ENCODE results near the gene STX1A.
A peak's percentile ranks its signal among the peaks of the same experiment; 100 is the strongest.

Gene STX1A

GRCh38 chr7:73718905-73719805, at the start of gene STX1A:
Gene STX1A (minus strand): TSS chr7:73719669. CDS start chr7:73719631, 38 bp downstream.
- H3K27ac ChIP-seq: peak within 1 kb of the TSS in 10 of 11 experiments; percentile 23 to 79 (median 39); a peak in 16 of 22 replicates
- TF ChIP-seq Cebpa-rat (IDR thresholded peaks at IDR 0.05): no peak
- H3K9me3 ChIP-seq (replicated peaks in 1 of 11): no peaks in the 10 kb centered on the region
- H3K9ac ChIP-seq: peak within 1 kb of the TSS; percentile 34 to 83 (median 65)
- peak within 1 kb of the TSS; percentile 61 to 95 (median 70) for H3K4me3 ChIP-seq
- peaks cover 45 to 81% (median 70%) of the 10 kb centered on the region in 10 experiments for H3K4me1 ChIP-seq
- peaks cover 34 to 82% (median 61%) of the 10 kb centered on the region in 11 experiments; a peak in 21 of 22 replicates for H4K20me1 ChIP-seq
- no peaks in the 10 kb centered on the region for H3K36me3 ChIP-seq
- H3K27me3 ChIP-seq: peaks cover 60 to 91% (median 71%) of the 10 kb centered on the region in 11 experiments
- H3K4me2 ChIP-seq: peak within 1 kb of the TSS; percentile 99 to 100 (median 100)

DNA sequence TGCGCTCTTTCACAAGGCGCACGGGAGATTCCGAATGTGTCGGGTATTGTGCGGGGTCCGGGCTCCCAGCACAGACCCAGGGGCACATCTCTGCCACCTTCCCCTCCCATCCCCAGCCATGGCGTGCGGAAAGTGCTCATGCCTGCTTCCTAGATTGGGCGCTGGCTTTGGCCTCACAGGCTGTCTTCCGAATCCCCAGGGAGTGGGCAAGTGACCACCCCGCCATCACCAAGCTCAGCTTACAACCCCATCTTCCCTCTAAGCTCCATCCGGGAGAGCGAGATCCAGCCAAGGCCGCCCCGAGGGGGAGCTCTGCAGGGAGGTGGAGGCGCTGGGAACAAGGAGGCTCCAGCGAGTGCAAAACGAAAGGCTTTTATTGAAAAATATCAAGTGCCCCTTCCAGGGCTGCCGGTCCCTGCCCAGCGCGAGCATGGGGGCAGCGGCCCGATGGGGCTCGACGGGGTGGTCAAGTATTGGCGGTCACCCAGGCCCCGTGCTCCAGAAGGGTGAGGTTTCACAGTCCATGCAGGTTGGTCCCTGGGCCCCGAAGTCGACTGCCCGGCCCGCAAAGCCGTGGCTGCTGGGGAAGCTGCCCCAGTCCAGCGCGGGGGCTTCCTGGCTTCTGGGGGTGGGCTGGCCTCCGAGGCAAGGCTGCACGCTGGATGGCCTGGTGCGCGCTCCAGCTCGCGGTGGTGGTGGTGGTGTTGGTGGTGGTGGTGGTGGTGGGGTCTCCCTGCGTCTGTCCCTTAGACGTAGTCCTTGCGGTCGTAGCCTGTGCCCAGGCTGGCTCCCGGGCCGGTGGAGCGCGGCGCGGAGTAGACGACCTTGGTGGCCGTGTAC, 49.4 kb upstream of the STX1A start:
- H3K4me1 ChIP-seq: peaks cover 4 to 16% (median 11%) of the 10 kb centered on the region in 10 experiments
- TF ChIP-seq Cebpa-rat (IDR thresholded peaks at IDR 0.05): no peak
- H3K4me2 ChIP-seq: no peak overlapping the region
- H3K9me3 ChIP-seq (replicated peaks in 1 of 11): peaks cover 0 to 8% (median 0%) of the 10 kb centered on the region in 11 experiments; a peak in 3 of 22 replicates
- H3K4me3 ChIP-seq: no peak overlapping the region
- H3K27me3 ChIP-seq: peaks cover 19 to 30% (median 26%) of the 10 kb centered on the region in 11 experiments
- no peaks in the 10 kb centered on the region for H3K36me3 ChIP-seq
- peaks cover 0 to 10% (median 0%) of the 10 kb centered on the region in 11 experiments; a peak in 1 of 22 replicates for H4K20me1 ChIP-seq
- H3K27ac ChIP-seq: no peak overlapping the region
- no peak overlapping the region for H3K9ac ChIP-seq

GRCh38 chr7:73766556-73767229, 47.2 kb upstream of the STX1A start:
- no peaks in the 10 kb centered on the region for H3K36me3 ChIP-seq
- TF ChIP-seq Cebpa-rat (IDR thresholded peaks at IDR 0.05): no peak
- H3K9ac ChIP-seq: no peak overlapping the region
- peaks cover 0 to 11% (median 10%) of the 10 kb centered on the region in 10 experiments; a peak in 16 of 20 replicates for H3K4me1 ChIP-seq
- peaks cover 0 to 10% (median 0%) of the 10 kb centered on the region in 11 experiments; a peak in 1 of 22 replicates for H4K20me1 ChIP-seq
- H3K27ac ChIP-seq: no peak overlapping the region
- H3K9me3 ChIP-seq (replicated peaks in 1 of 11): peaks cover 0 to 8% (median 0%) of the 10 kb centered on the region in 11 experiments; a peak in 3 of 22 replicates
- no peak overlapping the region for H3K4me2 ChIP-seq
- no peak overlapping the region for H3K4me3 ChIP-seq
- peaks cover 19 to 29% (median 25%) of the 10 kb centered on the region in 11 experiments for H3K27me3 ChIP-seq

GRCh38 chr7:73762659-73762999, 43.2 kb upstream of the STX1A start:
- Histone ChIP-seq H3K9me3 (replicated peaks in 1 of 11) (no peaks in the 10 kb centered on the region), H3K4me3 (no peak overlapping the region), H3K27me3 (no peaks in the 10 kb centered on the region), H3K4me2 (no peak overlapping the region), H3K27ac (no peak overlapping the region), H4K20me1 (no peaks in the 10 kb centered on the region), H3K9ac (no peak overlapping the region), H3K4me1 (no peaks in the 10 kb centered on the region), H3K36me3 (no peaks in the 10 kb centered on the region)
- no peak for TF ChIP-seq Cebpa-rat (IDR thresholded peaks at IDR 0.05)

GRCh38 chr7:73761854-73762658, 42.6 kb upstream of the STX1A start:
- TF ChIP-seq Cebpa-rat (IDR thresholded peaks at IDR 0.05): no peak
- Histone ChIP-seq H3K4me3 (no peak overlapping the region), H3K4me1 (no peaks in the 10 kb centered on the region), H3K9ac (no peak overlapping the region), H3K36me3 (no peaks in the 10 kb centered on the region), H3K9me3 (replicated peaks in 1 of 11) (no peaks in the 10 kb centered on the region), H3K4me2 (no peak overlapping the region), H4K20me1 (no peaks in the 10 kb centered on the region), H3K27me3 (no peaks in the 10 kb centered on the region), H3K27ac (no peak overlapping the region)

GRCh38 chr7:73758581-73759138, 39.2 kb upstream of the STX1A start:
- Histone ChIP-seq H3K27ac (no peak overlapping the region), H3K9ac (no peak overlapping the region), H4K20me1 (no peaks in the 10 kb centered on the region), H3K36me3 (no peaks in the 10 kb centered on the region), H3K27me3 (no peaks in the 10 kb centered on the region), H3K4me2 (no peak overlapping the region), H3K4me3 (no peak overlapping the region), H3K4me1 (no peaks in the 10 kb centered on the region), H3K9me3 (replicated peaks in 1 of 11) (no peaks in the 10 kb centered on the region)
- TF ChIP-seq Cebpa-rat (IDR thresholded peaks at IDR 0.05): no peak

DNA sequence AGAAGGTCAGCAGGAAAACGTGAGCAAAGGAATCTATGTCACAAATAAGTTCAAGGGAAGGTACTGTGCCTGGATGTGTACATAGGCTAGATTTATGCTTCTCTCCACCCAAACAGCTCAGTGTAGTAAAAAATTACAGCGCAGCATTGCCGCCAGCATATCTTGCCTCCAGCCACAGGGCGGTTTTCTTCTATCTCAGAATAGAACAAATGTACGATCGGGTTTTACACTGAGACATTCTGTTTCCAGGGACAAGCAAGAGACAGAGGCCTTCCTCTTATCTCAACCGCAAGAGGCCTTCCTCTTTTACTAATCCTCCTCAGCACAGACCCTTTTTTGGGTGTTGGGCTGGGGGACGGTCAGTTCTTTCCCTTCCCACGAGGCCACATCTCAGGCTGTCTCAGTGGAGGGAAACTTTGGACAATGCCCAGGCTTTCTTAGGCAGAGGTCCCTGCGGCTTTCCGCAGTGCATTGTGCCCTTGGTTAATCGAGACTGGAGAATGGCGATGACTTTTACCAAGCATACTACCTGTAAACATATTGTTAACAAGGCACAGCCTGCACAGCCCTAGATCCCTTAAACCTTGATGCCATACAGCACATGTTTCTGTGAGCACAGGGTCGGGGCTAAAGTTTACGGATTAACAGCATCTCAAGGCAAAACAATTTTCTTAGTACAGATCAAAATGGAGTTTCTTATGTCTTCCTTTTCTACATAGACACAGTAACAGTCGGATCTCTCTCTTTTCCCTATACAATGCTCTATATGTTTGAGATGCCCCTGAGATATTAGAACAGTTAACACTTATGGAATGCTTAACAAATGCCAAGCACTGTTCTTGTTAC, 30.7 kb upstream of the STX1A start:
- H3K4me1 ChIP-seq: peaks cover 0 to 17% (median 11%) of the 10 kb centered on the region in 10 experiments; a peak in 14 of 20 replicates
- peaks cover 0 to 12% (median 7%) of the 10 kb centered on the region in 11 experiments; a peak in 12 of 22 replicates for H3K9me3 ChIP-seq (replicated peaks in 1 of 11)
- no peak overlapping the region for H3K4me3 ChIP-seq
- H3K36me3 ChIP-seq: no peaks in the 10 kb centered on the region
- H3K4me2 ChIP-seq: peak overlapping the region in 7 of 11 experiments; percentile 13 to 49 (median 36); a peak in 11 of 22 replicates
- H3K9ac ChIP-seq: no peak overlapping the region
- H4K20me1 ChIP-seq: no peaks in the 10 kb centered on the region
- TF ChIP-seq Cebpa-rat (IDR thresholded peaks at IDR 0.05): no peak
- H3K27me3 ChIP-seq: no peaks in the 10 kb centered on the region
- no peak overlapping the region for H3K27ac ChIP-seq

All from BLaER1 treated with 17β-estradiol and CSF1 and Interleukin-3, amounts not matched to agents 10 nM and 100 nM (cell line).